Vagina (tissue), 2 donors: ENCODE measurements around the gene TSC22D2. TPM values are rescaled to one million over a fixed set of nuclear protein-coding genes. Genes with fewer than 3 reads are reported as not detected.

Source experiments
- DNase-seq, 2 donors: peaks; one replicate each; pipeline ENCODE4 v3.0.0-alpha.2; 2017; ENCODE audit errors: extremely low spot score in 2 of 2
- H3K27ac ChIP-seq: fragments of 200-600 bp; sonication (generic); one replicate; pipeline ENCODE4 v1.5.1; 2019
- H3K27me3 ChIP-seq: fragments of 200-600 bp; sonication (generic); one replicate; pipeline ENCODE4 v1.5.1; 2019
- H3K36me3 ChIP-seq, 2 donors: fragments of 200-600 bp; sonication (generic); one replicate each; pipeline ENCODE4 v1.5.1; 2017 to 2019
- H3K4me1 ChIP-seq: fragments of 200-600 bp; sonication (generic); one replicate; pipeline ENCODE4 v1.5.1; 2019
- H3K4me3 ChIP-seq, 2 donors: fragments of 200-600 bp; sonication (generic); 1 replicate in 1 of 2; 2 replicates in 1 of 2; pipeline ENCODE4 v1.5.1; 2016 to 2019
- H3K9me3 ChIP-seq: fragments of 200-600 bp; sonication (generic); one replicate; pipeline ENCODE4 v1.5.1; 2019
- POLR2A ChIP-seq, 2 donors: fragments of 450-650 bp; IDR thresholded peaks; one replicate each; pipeline ENCODE4 v1.6.1; 2017; ENCODE audit warnings: antibody characterized with exemption in 2 of 2, mild to moderate bottlenecking in 2 of 2, moderate library complexity in 2 of 2
- POLR2AphosphoS5 ChIP-seq, 2 donors: sonication (generic); formaldehyde crosslinking; IDR thresholded peaks; one replicate each; pipeline ENCODE4 v1.9.0; 2017; ENCODE audit warnings: antibody characterized with exemption in 2 of 2, mild to moderate bottlenecking in 2 of 2, low read depth in 1 of 2; ENCODE audit not compliant: insufficient read depth in 1 of 2
- intact Hi-C: fragments of 100-400 bp; cut with DNase I; formaldehyde crosslinking; loops from one replicate; pipeline ENCODE4 v1.15.1; 2023
- total RNA-seq: library from RNA; depleted of rRNA; stranded (reverse); fragments of >200 nt; gene quantifications from one replicate; pipeline ENCODE4 v1.2.3, GENCODE V29; 2016
- TF ChIP-seq, protein P1 (sequence below), 3 experiments: fragments of 450-650 bp in 2 of 3; fragments of 200-600 bp in 1 of 3; sonication (generic) in 1 of 3; IDR thresholded peaks; one replicate each; pipeline ENCODE4 v1.5.1; 2017 to 2019; ENCODE audit warnings: antibody characterized with exemption in 3 of 3, mild to moderate bottlenecking in 2 of 3, moderate library complexity in 2 of 3

Gene TSC22D2
- total RNA-seq, 1 donor from 2014 or later = 35.6 TPM

GRCh38 chr3:150422907-150423306 is 14.8 kb downstream of the TSC22D2 start:
- intact Hi-C loops = no loop called here
- TF ChIP-seq POLR2A (IDR thresholded peaks at IDR 0.05) (no peak), POLR2AphosphoS5 (IDR thresholded peaks at IDR 0.05; ENCODE audit: insufficient read depth in 1 of 2, low read depth in 1 of 2) (no peak)
- TF ChIP-seq, protein P1, sequence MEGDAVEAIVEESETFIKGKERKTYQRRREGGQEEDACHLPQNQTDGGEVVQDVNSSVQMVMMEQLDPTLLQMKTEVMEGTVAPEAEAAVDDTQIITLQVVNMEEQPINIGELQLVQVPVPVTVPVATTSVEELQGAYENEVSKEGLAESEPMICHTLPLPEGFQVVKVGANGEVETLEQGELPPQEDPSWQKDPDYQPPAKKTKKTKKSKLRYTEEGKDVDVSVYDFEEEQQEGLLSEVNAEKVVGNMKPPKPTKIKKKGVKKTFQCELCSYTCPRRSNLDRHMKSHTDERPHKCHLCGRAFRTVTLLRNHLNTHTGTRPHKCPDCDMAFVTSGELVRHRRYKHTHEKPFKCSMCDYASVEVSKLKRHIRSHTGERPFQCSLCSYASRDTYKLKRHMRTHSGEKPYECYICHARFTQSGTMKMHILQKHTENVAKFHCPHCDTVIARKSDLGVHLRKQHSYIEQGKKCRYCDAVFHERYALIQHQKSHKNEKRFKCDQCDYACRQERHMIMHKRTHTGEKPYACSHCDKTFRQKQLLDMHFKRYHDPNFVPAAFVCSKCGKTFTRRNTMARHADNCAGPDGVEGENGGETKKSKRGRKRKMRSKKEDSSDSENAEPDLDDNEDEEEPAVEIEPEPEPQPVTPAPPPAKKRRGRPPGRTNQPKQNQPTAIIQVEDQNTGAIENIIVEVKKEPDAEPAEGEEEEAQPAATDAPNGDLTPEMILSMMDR (IDR thresholded peaks at IDR 0.05) = no peak
- Histone ChIP-seq H3K36me3 (no peaks in the 10 kb centered on the region), H3K9me3 (no peaks in the 10 kb centered on the region), H3K27me3 (no peaks in the 10 kb centered on the region), H3K27ac (no peak overlapping the region), H3K4me3 (no peak overlapping the region), H3K4me1 (peaks cover 71% of the 10 kb centered on the region)
- no peak for DNase-seq

GRCh38 chr3:150423761-150424160 is 15.7 kb downstream of the TSC22D2 start:
- Histone ChIP-seq H3K4me1 (peaks cover 70% of the 10 kb centered on the region), H3K36me3 (no peaks in the 10 kb centered on the region), H3K27me3 (no peaks in the 10 kb centered on the region), H3K9me3 (no peaks in the 10 kb centered on the region), H3K27ac (no peak overlapping the region), H3K4me3 (no peak overlapping the region)
- no peak for DNase-seq
- TF ChIP-seq, protein P1 (IDR thresholded peaks at IDR 0.05) = no peak
- TF ChIP-seq POLR2A (IDR thresholded peaks at IDR 0.05) (no peak), POLR2AphosphoS5 (IDR thresholded peaks at IDR 0.05; ENCODE audit: insufficient read depth in 1 of 2, low read depth in 1 of 2) (no peak)
- intact Hi-C loops = no loop called here

- no peaks in the 10 kb centered on the region for H3K36me3 ChIP-seq
- no peak overlapping the region for H3K4me3 ChIP-seq
- no peak for DNase-seq
- intact Hi-C loops = no loop called here
- TF ChIP-seq POLR2A (IDR thresholded peaks at IDR 0.05) (no peak), POLR2AphosphoS5 (IDR thresholded peaks at IDR 0.05; ENCODE audit: insufficient read depth in 1 of 2, low read depth in 1 of 2) (no peak)
- peaks cover 53% of the 10 kb centered on the region for H3K4me1 ChIP-seq
- no peaks in the 10 kb centered on the region for H3K27me3 ChIP-seq
- H3K27ac ChIP-seq = no peak overlapping the region
- H3K9me3 ChIP-seq = no peaks in the 10 kb centered on the region
These were observed 18.2 kb downstream of the TSC22D2 start for GRCh38 chr3:150426292-150426691.

DNA sequence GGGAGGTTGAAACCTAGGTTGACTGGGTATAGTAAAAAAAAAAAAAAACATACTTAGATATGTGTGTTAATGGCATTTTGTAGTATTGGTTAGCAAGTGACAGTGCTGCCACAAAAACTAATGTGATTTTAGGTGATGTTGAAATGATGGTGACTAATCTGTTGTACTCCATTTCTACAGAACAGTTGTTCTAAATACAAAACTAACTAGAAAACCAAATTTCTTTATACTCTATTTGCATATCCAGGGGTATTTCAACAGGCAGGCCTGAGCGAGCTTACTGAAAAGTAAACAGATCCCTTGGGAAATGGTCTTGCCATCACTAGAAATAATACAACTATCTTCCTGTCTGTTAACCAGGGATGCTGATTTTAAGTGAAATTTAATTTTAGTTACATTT is 20.5 kb downstream of the TSC22D2 start:
- no peak overlapping the region for H3K27ac ChIP-seq
- intact Hi-C loops = no loop called here
- no peak overlapping the region for H3K4me3 ChIP-seq
- no peak for DNase-seq
- TF ChIP-seq, protein P1 (IDR thresholded peaks at IDR 0.05) = no peak
- no peak for TF ChIP-seq POLR2AphosphoS5 (IDR thresholded peaks at IDR 0.05; ENCODE audit: insufficient read depth in 1 of 2, low read depth in 1 of 2)
- TF ChIP-seq POLR2A (IDR thresholded peaks at IDR 0.05) = no peak
- H3K9me3 ChIP-seq = no peaks in the 10 kb centered on the region
- peaks cover 34% of the 10 kb centered on the region for H3K4me1 ChIP-seq
- H3K27me3 ChIP-seq = no peaks in the 10 kb centered on the region
- H3K36me3 ChIP-seq = no peaks in the 10 kb centered on the region

GRCh38 chr3:150429767-150430671 is 21.9 kb downstream of the TSC22D2 start:
- H3K4me3 ChIP-seq = no peak overlapping the region
- H3K36me3 ChIP-seq = no peaks in the 10 kb centered on the region
- TF ChIP-seq POLR2A (IDR thresholded peaks at IDR 0.05) = no peak
- TF ChIP-seq POLR2AphosphoS5 (IDR thresholded peaks at IDR 0.05; ENCODE audit: insufficient read depth in 1 of 2, low read depth in 1 of 2) = no peak
- no peak overlapping the region for H3K27ac ChIP-seq
- intact Hi-C loops = no loop called here
- peaks cover 40% of the 10 kb centered on the region for H3K4me1 ChIP-seq
- no peaks in the 10 kb centered on the region for H3K9me3 ChIP-seq
- no peaks in the 10 kb centered on the region for H3K27me3 ChIP-seq
- DNase-seq = no peak

GRCh38 chr3:150433347-150433746 is 25.2 kb downstream of the TSC22D2 start:
- H3K4me3 ChIP-seq = no peak overlapping the region
- intact Hi-C loops = no loop called here
- H3K9me3 ChIP-seq = no peaks in the 10 kb centered on the region
- DNase-seq = no peak
- H3K27ac ChIP-seq = no peak overlapping the region
- no peaks in the 10 kb centered on the region for H3K36me3 ChIP-seq
- TF ChIP-seq, protein P1 (IDR thresholded peaks at IDR 0.05) = no peak
- TF ChIP-seq POLR2AphosphoS5 (IDR thresholded peaks at IDR 0.05; ENCODE audit: insufficient read depth in 1 of 2, low read depth in 1 of 2) = no peak
- TF ChIP-seq POLR2A (IDR thresholded peaks at IDR 0.05) = no peak
- peaks cover 28% of the 10 kb centered on the region for H3K4me1 ChIP-seq
- H3K27me3 ChIP-seq = no peaks in the 10 kb centered on the region
